ENCODE measurements around the gene GPR45.

The GPR45 gene

GRCh38 chr2:105254531-105255210 is 13.1 kb downstream of the GPR45 start:
- DNase-seq (ENCODE audit: low read depth in 2 of 2) = no peak

- no peak for DNase-seq (ENCODE audit: low read depth in 2 of 2)
These were observed 14.4 kb downstream of the GPR45 start for GRCh38 chr2:105255979-105256378.

- DNase-seq (ENCODE audit: low read depth in 2 of 2) = no peak
These were observed 15.0 kb downstream of the GPR45 start for GRCh38 chr2:105256431-105257047.

- DNase-seq (ENCODE audit: low read depth in 2 of 2) = no peak
These were observed 16.4 kb downstream of the GPR45 start for GRCh38 chr2:105257981-105258380.

- DNase-seq (ENCODE audit: low read depth in 2 of 2) = no peak
These were observed 17.4 kb downstream of the GPR45 start for GRCh38 chr2:105258835-105259350.

GRCh38 chr2:105261061-105261460 is 19.5 kb downstream of the GPR45 start:
- DNase-seq (ENCODE audit: low read depth in 2 of 2) = no peak

- no peak for DNase-seq (ENCODE audit: low read depth in 2 of 2)
These were observed 21.1 kb downstream of the GPR45 start for GRCh38 chr2:105262651-105263091.

- DNase-seq (ENCODE audit: low read depth in 2 of 2) = no peak
These were observed 27.9 kb downstream of the GPR45 start for GRCh38 chr2:105269426-105269825.

GRCh38 chr2:105271393-105272045 is 30.0 kb downstream of the GPR45 start:
- no peak for DNase-seq (ENCODE audit: low read depth in 2 of 2)

- DNase-seq (ENCODE audit: low read depth in 2 of 2) = no peak
These were observed 30.6 kb downstream of the GPR45 start for GRCh38 chr2:105272176-105272575.

- DNase-seq (ENCODE audit: low read depth in 2 of 2) = no peak
These were observed 32.5 kb downstream of the GPR45 start for GRCh38 chr2:105274046-105274445.

GRCh38 chr2:105278654-105279053 is 37.1 kb downstream of the GPR45 start:
- DNase-seq (ENCODE audit: low read depth in 2 of 2) = no peak

GRCh38 chr2:105279126-105279525 is 37.6 kb downstream of the GPR45 start:
- no peak for DNase-seq (ENCODE audit: low read depth in 2 of 2)

GRCh38 chr2:105280281-105280680 is 38.7 kb downstream of the GPR45 start:
- no peak for DNase-seq (ENCODE audit: low read depth in 2 of 2)

- DNase-seq (ENCODE audit: low read depth in 2 of 2) = no peak
These were observed 42.0 kb downstream of the GPR45 start for GRCh38 chr2:105283532-105283931.

- DNase-seq (ENCODE audit: low read depth in 2 of 2) = no peak
These were observed 46.1 kb downstream of the GPR45 start for GRCh38 chr2:105287692-105288091.

- no peak for DNase-seq (ENCODE audit: low read depth in 2 of 2)
These were observed 46.6 kb downstream of the GPR45 start for GRCh38 chr2:105288133-105288532.

- DNase-seq (ENCODE audit: low read depth in 2 of 2) = no peak
These were observed 49.6 kb downstream of the GPR45 start for GRCh38 chr2:105290981-105291660.

GRCh38 chr2:105291981-105292380 is 50.4 kb downstream of the GPR45 start:
- DNase-seq (ENCODE audit: low read depth in 2 of 2) = no peak
